K562 (cell line): ENCODE results near the gene HEXD. TPM values are rescaled to one million over a fixed set of nuclear protein-coding genes. Genes with fewer than 3 reads are reported as not detected.
A peak's percentile ranks its signal among the peaks of the same experiment; 100 is the strongest.

Experiments used
- CREB1 ChIP-seq, 2 experiments: sonication (generic) in 1 of 2; formaldehyde crosslinking in 1 of 2; IDR thresholded peaks; 2 replicates each; pipeline versions ENCODE4 v1.6.1 to v1.8.0; 2012 to 2022; ENCODE audit warnings: inconsistent platforms in 1 of 2, mild to moderate bottlenecking in 1 of 2, missing genetic modification reagents in 1 of 2, moderate library complexity in 1 of 2
- EGR1 ChIP-seq: fragments of 450-650 bp; conservative IDR thresholded peaks from 2 replicates; pipeline ENCODE4 v1.6.1; 2017; ENCODE audit warnings: mild to moderate bottlenecking
- FOS ChIP-seq: IDR thresholded peaks from 3 replicates; pipeline ENCODE4 v1.6.1; 2011; ENCODE audit not compliant: insufficient read length; ENCODE audit errors: extremely low read depth
- GABPA ChIP-seq: fragments of 200-800 bp; sonication (Bioruptor generic); conservative IDR thresholded peaks from 2 replicates; pipeline ENCODE4 v1.6.1; 2016; ENCODE audit warnings: low read depth, missing genetic modification characterization, missing compliant biosample characterization
- MAZ ChIP-seq, 2 experiments: fragments of 450-650 bp in 1 of 2; sonication (generic) in 1 of 2; formaldehyde crosslinking; IDR thresholded peaks in 1 of 2; conservative IDR thresholded peaks in 1 of 2; 2 replicates each; pipeline versions ENCODE4 v1.4.0 to v1.5.0; 2020; ENCODE audit warnings: mild to moderate bottlenecking in 1 of 2, missing genetic modification reagents in 1 of 2
- POLR2H ChIP-seq: IDR thresholded peaks from 2 replicates; pipeline ENCODE4 v1.6.1; 2016; ENCODE audit warnings: missing genetic modification characterization, low read depth, mild to moderate bottlenecking, control low read depth, missing compliant biosample characterization, moderate library complexity
- RBM22 ChIP-seq: fragments of 200-400 bp; formaldehyde crosslinking; IDR thresholded peaks from 2 replicates; pipeline ENCODE4 v1.6.1; 2018; ENCODE audit warnings: low read length, low read depth; ENCODE audit not compliant: poor library complexity, severe bottlenecking
- REST ChIP-seq, 2 experiments: fragments of 450-650 bp; formaldehyde crosslinking in 1 of 2; IDR thresholded peaks; 2 replicates each; pipeline versions ENCODE4 v1.4.0 to v1.6.1; 2014 to 2020; ENCODE audit warnings: mild to moderate bottlenecking in 2 of 2, borderline replicate concordance in 1 of 2, low read depth in 1 of 2
- SAP30 ChIP-seq: fragments of 200-600 bp; sonication (generic); IDR thresholded peaks from 2 replicates; pipeline ENCODE4 v1.6.1; 2012; ENCODE audit warnings: borderline replicate concordance, low read depth, mild to moderate bottlenecking, moderate library complexity, low read length, control low read depth, inconsistent platforms; ENCODE audit not compliant: insufficient read depth, poor library complexity, severe bottlenecking
- U2AF1 ChIP-seq: fragments of 200-400 bp; formaldehyde crosslinking; optimal IDR thresholded peaks from 2 replicates; pipeline ENCODE3; 2017; ENCODE audit warnings: mild to moderate bottlenecking, low read depth, low read length, moderate library complexity
- ZEB2 ChIP-seq: fragments of 450-650 bp; IDR thresholded peaks from 2 replicates; pipeline ENCODE4 v1.6.1; 2016
- polyA plus RNA-seq, 8 experiments: library from polyadenylated mRNA; depleted of rRNA in 4 of 8; stranded (reverse) in 5 of 8; unstranded in 3 of 8; fragments of >200 nt; fragmentation: Nextera tagmentation in 2 of 8; fragmentation: Illumina TruSeq in 1 of 8; extraction: Ambion mirVana in 2 of 8; extraction: Trizol in 1 of 8; gene quantifications; 2 replicates each; pipeline versions ENCODE4 v1.2.1 to v1.2.3, GENCODE V29; 2011 to 2014; ENCODE audit warnings: inconsistent platforms in 1 of 8, missing spikeins in 1 of 8
- total RNA-seq, 7 experiments: library from RNA; depleted of rRNA in 6 of 7; stranded (reverse); fragments of >200 nt in 6 of 7; fragmentation: Illumina TruSeq in 2 of 7; extraction: Trizol in 2 of 7; gene quantifications; 2 replicates each; pipeline versions ENCODE4 v1.2.1 to v1.2.3, GENCODE V29; 2011 to 2021; ENCODE audit warnings: low replicate concordance in 1 of 7
- TF ChIP-seq, protein P1 (sequence below): sonication (generic); formaldehyde crosslinking; IDR thresholded peaks from 2 replicates; pipeline ENCODE4 v1.9.0; 2022; ENCODE audit warnings: mild to moderate bottlenecking, missing genetic modification reagents
- TF ChIP-seq, protein P2 (sequence below): sonication (generic); formaldehyde crosslinking; IDR thresholded peaks from 2 replicates; pipeline ENCODE4 v1.8.1; 2023; ENCODE audit warnings: mild to moderate bottlenecking, missing genetic modification reagents
- TF ChIP-seq, protein P3 (sequence below): sonication (generic); formaldehyde crosslinking; IDR thresholded peaks from 2 replicates; pipeline ENCODE4 v1.8.0; 2022; ENCODE audit warnings: mild to moderate bottlenecking, low read depth, missing genetic modification reagents

Gene HEXD
- total and polyA plus RNA-seq, 9 of the 15 experiments (the other 6 are each of a cell fraction or from before 2014, with no cell fraction given): 1.0 to 25.3 (median 10.0) TPM

GRCh38 chr17:82450357-82451106 is 32.4 kb downstream of the HEXD start, which contains the start of gene CYBC1 (continued):
- TF ChIP-seq REST (IDR thresholded peaks at IDR 0.05; ENCODE audit: borderline replicate concordance) (no peak), REST (CRISPR knock-in tag; IDR thresholded peaks at IDR 0.05; ENCODE audit: low read depth) (0 out of 2 replicates have a peak, but pooled peaks have one; percentile 48), POLR2H (tag) (peak; percentile 72), RBM22 (peak; percentile 34), U2AF1 (peak; percentile 85), EGR1 (peak; percentile 68), ZEB2 (no peak), SAP30 (peak; percentile 86), FOS (no peak), MAZ (CRISPR knock-in tag; conservative IDR thresholded peaks at IDR 0.05 in 1 of 2, IDR thresholded peaks at IDR 0.05 in 1 of 2) (peak; percentile 88), CREB1 (IDR thresholded peaks at IDR 0.05) (peak; percentile 49; the same call in 1 of the 2 replicates), CREB1 (CRISPR knock-in tag; IDR thresholded peaks at IDR 0.05) (no peak), GABPA (tag) (peak; percentile 94)
- TF ChIP-seq, protein P1, sequence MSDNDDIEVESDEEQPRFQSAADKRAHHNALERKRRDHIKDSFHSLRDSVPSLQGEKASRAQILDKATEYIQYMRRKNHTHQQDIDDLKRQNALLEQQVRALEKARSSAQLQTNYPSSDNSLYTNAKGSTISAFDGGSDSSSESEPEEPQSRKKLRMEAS: peak; percentile 72
- TF ChIP-seq, protein P2, sequence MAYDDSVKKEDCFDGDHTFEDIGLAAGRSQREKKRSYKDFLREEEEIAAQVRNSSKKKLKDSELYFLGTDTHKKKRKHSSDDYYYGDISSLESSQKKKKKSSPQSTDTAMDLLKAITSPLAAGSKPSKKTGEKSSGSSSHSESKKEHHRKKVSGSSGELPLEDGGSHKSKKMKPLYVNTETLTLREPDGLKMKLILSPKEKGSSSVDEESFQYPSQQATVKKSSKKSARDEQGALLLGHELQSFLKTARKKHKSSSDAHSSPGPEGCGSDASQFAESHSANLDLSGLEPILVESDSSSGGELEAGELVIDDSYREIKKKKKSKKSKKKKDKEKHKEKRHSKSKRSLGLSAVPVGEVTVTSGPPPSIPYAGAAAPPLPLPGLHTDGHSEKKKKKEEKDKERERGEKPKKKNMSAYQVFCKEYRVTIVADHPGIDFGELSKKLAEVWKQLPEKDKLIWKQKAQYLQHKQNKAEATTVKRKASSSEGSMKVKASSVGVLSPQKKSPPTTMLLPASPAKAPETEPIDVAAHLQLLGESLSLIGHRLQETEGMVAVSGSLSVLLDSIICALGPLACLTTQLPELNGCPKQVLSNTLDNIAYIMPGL (CRISPR knock-in tag): 0 out of 2 replicates have a peak, but pooled peaks have one; percentile 65
- TF ChIP-seq, protein P3, sequence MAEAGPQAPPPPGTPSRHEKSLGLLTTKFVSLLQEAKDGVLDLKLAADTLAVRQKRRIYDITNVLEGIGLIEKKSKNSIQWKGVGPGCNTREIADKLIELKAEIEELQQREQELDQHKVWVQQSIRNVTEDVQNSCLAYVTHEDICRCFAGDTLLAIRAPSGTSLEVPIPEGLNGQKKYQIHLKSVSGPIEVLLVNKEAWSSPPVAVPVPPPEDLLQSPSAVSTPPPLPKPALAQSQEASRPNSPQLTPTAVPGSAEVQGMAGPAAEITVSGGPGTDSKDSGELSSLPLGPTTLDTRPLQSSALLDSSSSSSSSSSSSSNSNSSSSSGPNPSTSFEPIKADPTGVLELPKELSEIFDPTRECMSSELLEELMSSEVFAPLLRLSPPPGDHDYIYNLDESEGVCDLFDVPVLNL: no peak
